ENCODE results near the gene KRTAP20-4.

KRTAP20-4 gene

DNA sequence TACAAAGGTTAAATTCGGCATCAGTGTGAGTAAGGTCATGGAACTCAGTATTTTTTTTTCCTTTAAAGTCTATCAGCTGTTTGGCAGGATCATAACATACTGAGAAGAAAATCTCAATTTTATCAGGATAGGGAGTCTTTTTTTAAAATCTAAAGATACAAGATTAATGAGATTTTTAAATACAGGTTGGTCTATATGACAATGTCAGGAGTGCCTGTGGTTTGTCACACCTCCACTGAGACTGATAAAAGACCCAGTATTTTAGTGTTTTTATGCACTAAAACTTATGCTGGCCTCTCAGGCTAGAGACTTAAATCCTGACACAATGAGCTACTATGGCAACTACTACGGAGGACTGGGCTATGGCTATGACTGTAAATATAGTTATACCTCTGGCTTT, 22.1 kb downstream of the KRTAP20-4 start, which contains the start of gene KRTAP20-3:
Gene KRTAP20-3 (plus strand): TSS at position 301 of the 400 bp plus-strand sequence.
- Histone ChIP-seq H3K27ac (no peak within 1 kb of the TSS), H3K9me3 (no peaks in the 10 kb centered on the region), H3K4me3 (no peak within 1 kb of the TSS), H3K4me1 (no peaks in the 10 kb centered on the region), H3K36me3 (no peaks in the 10 kb centered on the region), H3K27me3 (no peaks in the 10 kb centered on the region)
- intact Hi-C loops (cut with DNase I; ENCODE audit: low total_unique reads) = no loop called here
- no peak for DNase-seq
- TF ChIP-seq, protein P1, sequence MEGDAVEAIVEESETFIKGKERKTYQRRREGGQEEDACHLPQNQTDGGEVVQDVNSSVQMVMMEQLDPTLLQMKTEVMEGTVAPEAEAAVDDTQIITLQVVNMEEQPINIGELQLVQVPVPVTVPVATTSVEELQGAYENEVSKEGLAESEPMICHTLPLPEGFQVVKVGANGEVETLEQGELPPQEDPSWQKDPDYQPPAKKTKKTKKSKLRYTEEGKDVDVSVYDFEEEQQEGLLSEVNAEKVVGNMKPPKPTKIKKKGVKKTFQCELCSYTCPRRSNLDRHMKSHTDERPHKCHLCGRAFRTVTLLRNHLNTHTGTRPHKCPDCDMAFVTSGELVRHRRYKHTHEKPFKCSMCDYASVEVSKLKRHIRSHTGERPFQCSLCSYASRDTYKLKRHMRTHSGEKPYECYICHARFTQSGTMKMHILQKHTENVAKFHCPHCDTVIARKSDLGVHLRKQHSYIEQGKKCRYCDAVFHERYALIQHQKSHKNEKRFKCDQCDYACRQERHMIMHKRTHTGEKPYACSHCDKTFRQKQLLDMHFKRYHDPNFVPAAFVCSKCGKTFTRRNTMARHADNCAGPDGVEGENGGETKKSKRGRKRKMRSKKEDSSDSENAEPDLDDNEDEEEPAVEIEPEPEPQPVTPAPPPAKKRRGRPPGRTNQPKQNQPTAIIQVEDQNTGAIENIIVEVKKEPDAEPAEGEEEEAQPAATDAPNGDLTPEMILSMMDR (IDR thresholded peaks at IDR 0.05) = no peak

GRCh38 chr21:30646904-30647414, 26.5 kb downstream of the KRTAP20-4 start:
- DNase-seq = no peak
- no peaks in the 10 kb centered on the region for H3K4me1 ChIP-seq
- no peaks in the 10 kb centered on the region for H3K27me3 ChIP-seq
- no peak overlapping the region for H3K27ac ChIP-seq
- intact Hi-C loops (cut with DNase I; ENCODE audit: low total_unique reads) = no loop called here
- no peak overlapping the region for H3K4me3 ChIP-seq
- H3K9me3 ChIP-seq = no peaks in the 10 kb centered on the region
- no peaks in the 10 kb centered on the region for H3K36me3 ChIP-seq
- TF ChIP-seq, protein P1 (IDR thresholded peaks at IDR 0.05) = no peak

DNA sequence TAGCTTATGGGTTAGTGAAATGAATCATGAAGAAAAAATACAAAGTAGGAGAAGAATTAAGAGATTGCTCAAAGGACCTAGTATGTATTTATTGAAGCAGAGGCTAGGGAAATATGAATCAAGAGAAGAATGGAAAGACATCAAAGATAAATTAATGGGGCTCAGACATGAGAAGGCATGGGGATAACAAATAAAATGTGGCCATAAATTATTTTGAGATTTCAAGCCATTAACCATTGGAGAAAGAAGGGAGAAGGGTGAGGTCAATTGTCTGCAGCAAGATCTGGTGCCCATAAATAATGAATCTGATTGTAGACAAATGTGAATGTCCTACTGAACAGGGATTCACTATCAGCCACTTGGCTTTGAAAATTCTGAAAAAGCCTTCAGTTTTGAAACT, 32.5 kb downstream of the KRTAP20-4 start:
- Histone ChIP-seq H3K27ac (no peak overlapping the region), H3K4me3 (no peak overlapping the region), H3K4me1 (no peaks in the 10 kb centered on the region), H3K36me3 (no peaks in the 10 kb centered on the region), H3K9me3 (no peaks in the 10 kb centered on the region), H3K27me3 (no peaks in the 10 kb centered on the region)
- no peak for DNase-seq
- intact Hi-C loops (cut with DNase I; ENCODE audit: low total_unique reads) = no loop called here
- TF ChIP-seq, protein P1 (IDR thresholded peaks at IDR 0.05) = no peak

DNA sequence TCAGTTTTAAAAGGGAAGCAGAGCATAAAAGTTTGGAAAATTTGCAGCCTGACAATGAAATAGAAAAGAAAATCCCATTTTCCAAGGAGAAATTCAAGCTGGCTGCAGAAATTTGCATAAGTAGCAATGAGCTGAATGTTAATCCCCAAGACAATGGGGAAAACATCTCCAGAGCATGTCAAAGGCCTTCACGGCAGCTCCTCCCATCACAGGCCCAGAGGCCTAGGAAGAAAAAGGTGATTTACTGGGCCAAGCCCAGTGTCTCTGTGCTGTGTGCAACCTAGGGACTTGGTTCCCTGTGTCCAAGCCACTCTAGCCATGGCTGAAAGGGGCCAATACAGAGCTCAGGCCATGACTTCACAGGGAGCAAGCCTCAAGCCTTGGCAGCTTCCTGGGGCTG, 48.3 kb downstream of the KRTAP20-4 start:
- no peak overlapping the region for H3K4me3 ChIP-seq
- no peak for DNase-seq
- no peaks in the 10 kb centered on the region for H3K27me3 ChIP-seq
- H3K36me3 ChIP-seq = no peaks in the 10 kb centered on the region
- H3K4me1 ChIP-seq = no peaks in the 10 kb centered on the region
- intact Hi-C loops (cut with DNase I; ENCODE audit: low total_unique reads) = no loop called here
- H3K9me3 ChIP-seq = no peaks in the 10 kb centered on the region
- H3K27ac ChIP-seq = no peak overlapping the region
- TF ChIP-seq, protein P1 (IDR thresholded peaks at IDR 0.05) = no peak
